GM12874 (cell line): ENCODE measurements around the gene STARD10.

Experiments used
- TF ChIP-seq, protein P1 (sequence below): IDR thresholded peaks from 2 replicates; pipeline ENCODE4 v1.5.1; 2011; ENCODE audit warnings: low read depth, mild to moderate bottlenecking, control low read depth, low read length, moderate library complexity; ENCODE audit not compliant: insufficient read depth

Gene STARD10

DNA sequence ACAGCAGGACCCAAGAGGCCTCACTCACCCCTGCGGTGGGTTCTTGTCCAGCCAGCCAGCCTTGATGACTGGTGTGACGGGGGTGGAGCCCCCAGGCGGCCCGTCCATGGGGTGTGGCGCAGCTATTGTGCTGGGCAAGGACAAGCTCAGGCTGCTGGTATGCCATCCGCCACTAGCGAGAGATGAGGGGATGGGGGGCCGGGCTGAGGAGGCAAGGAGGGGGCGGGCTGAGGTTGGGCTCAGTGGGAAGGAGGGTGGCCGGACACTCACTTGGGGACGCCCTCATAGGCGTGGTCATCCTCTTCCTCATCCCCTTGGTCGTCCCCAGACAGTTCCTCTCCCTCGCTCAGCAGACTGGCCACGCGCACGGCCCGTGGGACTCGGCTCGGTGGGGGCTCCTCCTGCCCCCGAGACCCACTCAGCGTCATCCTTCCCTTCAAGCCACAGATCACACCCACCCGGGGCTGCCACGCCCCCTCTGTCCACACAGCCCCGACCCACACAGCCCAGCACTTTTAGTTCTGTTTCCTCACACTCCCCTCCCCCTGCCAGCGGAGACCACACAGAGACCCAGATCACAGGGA, 81.6 kb downstream of the STARD10 start:
- TF ChIP-seq, protein P1, sequence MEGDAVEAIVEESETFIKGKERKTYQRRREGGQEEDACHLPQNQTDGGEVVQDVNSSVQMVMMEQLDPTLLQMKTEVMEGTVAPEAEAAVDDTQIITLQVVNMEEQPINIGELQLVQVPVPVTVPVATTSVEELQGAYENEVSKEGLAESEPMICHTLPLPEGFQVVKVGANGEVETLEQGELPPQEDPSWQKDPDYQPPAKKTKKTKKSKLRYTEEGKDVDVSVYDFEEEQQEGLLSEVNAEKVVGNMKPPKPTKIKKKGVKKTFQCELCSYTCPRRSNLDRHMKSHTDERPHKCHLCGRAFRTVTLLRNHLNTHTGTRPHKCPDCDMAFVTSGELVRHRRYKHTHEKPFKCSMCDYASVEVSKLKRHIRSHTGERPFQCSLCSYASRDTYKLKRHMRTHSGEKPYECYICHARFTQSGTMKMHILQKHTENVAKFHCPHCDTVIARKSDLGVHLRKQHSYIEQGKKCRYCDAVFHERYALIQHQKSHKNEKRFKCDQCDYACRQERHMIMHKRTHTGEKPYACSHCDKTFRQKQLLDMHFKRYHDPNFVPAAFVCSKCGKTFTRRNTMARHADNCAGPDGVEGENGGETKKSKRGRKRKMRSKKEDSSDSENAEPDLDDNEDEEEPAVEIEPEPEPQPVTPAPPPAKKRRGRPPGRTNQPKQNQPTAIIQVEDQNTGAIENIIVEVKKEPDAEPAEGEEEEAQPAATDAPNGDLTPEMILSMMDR: no peak

DNA sequence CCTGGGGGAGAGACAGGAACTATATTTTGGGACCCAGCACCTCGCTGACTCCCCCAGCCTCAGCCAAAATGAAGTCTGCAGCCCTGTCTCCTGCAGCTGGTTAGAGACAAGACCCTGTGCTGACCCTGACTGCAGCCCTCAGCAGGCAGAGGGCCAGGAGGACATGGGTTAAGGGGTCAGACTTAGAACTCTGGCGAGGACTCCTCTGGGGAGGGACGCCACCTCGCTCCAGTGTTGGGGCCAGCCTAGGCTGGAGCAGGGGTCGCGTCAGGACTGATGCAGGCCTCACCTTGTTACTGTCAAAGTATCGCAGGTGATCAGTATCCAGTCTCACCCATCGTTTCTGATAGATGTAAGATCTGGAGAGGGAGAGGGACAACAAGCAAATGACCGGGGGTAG, 82.7 kb downstream of the STARD10 start:
- TF ChIP-seq, protein P1: no peak

DNA sequence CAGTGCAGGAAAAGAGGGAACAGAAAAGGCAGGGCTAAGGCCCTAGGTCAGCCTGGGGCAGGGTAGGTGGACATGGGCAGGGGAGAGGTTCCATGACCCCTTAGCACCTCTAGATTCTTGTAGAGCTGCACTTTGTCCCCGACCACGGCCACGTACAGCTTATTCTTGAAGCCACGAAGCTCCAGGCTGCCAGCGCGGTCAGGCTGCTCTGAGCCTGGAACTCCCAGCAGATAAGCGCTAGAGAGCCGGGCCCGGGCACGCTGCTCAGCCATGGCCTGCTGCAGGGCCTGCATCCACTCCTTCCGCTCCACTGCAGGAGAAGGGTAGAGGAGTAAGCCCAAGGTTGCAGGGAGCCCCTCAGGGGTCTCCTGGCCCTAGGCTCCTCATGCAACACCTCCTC, 83.6 kb downstream of the STARD10 start:
- TF ChIP-seq, protein P1: no peak

DNA sequence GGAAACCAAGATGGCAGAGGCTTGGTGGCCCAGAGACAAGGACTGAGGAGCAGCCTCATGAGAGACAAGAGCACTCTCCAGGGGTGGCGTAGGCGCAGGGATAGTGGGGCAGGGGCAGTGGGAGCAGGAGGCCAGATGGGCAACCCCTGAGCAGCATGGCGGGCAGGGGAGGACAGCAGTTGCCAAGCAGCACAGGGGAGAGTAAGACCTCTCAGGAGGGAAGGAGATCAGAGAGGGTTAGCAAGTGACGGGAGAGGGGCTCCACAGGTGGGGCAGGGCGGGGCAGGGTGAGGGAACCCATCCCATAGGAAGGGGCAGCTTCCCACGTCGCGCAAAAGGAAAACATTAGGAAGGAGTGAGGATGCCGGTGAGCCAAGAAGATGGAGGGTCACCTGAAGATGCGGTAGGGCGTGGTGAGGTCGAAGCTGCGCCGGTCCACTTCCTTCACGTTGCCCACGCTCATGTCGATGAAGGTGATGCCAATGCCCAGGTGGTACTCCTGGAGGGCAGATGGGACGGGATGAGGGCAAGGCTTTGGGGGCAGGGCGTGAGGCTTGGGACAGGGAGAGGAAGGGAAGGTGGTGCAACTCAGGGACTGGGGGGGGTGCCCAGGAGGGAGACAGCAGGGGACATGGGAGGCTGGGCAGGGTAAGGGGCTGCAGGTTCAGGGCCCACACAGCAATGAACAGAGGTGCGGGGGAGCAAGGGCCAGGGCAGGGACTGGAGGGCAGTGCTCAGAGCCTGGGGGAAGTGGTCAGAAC, 84.2 kb downstream of the STARD10 start:
- TF ChIP-seq, protein P1: no peak

DNA sequence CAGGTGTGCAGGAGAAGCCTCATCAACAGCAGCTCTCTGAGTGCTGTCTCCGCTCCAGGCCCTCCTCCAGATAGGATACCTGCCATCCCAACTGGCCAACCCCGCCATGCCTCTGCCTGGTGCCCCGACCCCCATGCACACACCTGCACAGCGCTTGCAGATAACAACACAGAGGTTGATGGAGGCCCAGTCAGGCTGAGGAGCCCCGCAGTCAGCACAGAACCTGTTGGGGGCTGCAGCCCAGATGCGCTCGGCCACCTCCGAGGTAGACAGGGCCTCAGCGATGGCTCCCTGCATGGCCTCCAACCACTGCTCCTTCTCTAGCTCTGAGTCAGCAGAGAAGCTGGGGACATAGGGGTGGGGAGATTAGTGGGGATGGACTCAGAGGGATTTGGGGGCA, 86.8 kb downstream of the STARD10 start:
- TF ChIP-seq, protein P1: no peak

DNA sequence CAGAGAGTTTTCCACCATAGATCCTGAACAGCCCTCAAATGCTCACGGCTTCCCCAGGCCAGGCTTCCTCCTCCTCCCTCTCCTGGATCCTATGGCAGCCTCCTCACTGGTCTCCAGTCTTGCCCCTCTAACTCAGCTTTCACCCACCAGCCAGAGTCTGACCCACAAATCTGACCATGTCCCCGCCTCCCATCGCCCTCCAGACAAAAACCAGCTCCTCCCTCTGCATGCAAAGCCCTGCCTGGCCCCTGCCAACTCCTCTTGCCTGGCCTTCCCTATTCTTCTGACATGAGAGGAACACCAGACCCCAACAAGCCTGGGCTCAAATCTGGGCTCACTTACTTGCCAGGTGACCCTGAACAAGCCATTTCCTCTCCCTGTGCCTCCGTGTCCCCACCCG, 87.3 kb downstream of the STARD10 start:
- TF ChIP-seq, protein P1: no peak

DNA sequence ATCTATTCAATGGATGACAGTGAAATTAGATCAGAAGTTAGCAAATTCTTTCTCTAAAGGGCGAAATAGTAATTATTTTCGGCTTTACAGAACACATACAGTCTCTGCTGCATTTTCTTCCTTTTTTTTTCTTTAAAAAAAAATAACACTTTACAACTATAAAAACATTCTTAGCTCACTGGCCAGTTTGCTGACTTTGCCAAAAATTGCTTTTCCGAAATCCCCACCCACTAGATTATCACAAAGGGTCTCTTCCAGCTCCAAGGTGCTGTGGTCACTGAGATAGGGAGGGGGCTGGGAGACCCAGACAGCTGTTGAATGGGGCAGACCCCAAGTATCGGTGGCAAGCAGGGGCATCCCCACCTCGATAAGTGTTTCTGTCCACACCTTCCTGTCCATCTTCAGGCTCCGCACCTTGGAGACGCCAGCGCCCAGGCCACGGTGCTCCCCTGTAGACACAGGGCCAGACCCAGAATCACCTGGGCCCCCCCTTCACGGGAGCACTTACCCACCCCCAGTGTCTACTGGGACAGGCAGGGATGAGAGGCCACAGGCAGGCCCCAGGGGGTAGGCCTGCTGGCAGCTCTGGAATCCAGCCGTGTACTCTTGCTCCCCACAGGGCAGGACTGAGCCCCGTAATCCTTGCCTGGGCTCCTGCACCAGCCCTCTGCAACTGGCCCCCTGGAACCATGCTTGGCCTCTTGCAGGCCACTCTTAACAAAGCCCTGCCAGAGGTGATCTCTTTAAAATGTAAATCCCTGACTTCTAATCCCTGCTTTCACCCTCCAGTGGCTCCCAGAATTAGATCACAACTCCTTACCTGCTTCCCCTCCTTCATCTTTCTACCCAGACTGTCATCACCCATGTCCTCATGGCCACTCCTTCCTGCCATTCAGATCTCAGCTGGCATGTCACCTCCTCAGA, 88.1 kb downstream of the STARD10 start:
- TF ChIP-seq, protein P1: no peak
